AG04450 (cell line): Measurements from ENCODE around the gene MYBPC2. TPM values are rescaled to one million over a fixed set of nuclear protein-coding genes. Genes with fewer than 3 reads are reported as not detected.
A peak's percentile ranks its signal among the peaks of the same experiment; 100 is the strongest.

Source experiments
- CTCF ChIA-PET: fragments of 300-600, 350-600 bp; formaldehyde crosslinking; extraction: SDS; loops from one replicate; lab custom pipeline; 2022; ENCODE audit warnings: antibody characterized with exemption, inconsistent platforms; lab: Charles Lee
- POLR2A ChIA-PET: fragments of 350-600 bp; formaldehyde crosslinking; extraction: SDS; loops from one replicate; lab custom pipeline; 2021; ENCODE audit warnings: antibody characterized with exemption, inconsistent platforms; lab: Yijun Ruan, JAX
- DNase-seq: peaks from one replicate; pipeline ENCODE4 v3.0.0-alpha.2; 2011; ENCODE audit warnings: low read depth, low spot score
- H3K27ac ChIP-seq: one replicate; pipeline ENCODE4 v1.5.1; 2012; ENCODE audit warnings: low read depth, low read length, control low read depth
- H3K27me3 ChIP-seq: one replicate; pipeline ENCODE4 v1.6.0; 2012; ENCODE audit warnings: low read length; ENCODE audit not compliant: control insufficient read depth, insufficient read depth
- H3K4me3 ChIP-seq: 2 replicates; pipeline ENCODE4 v1.5.1; 2011; ENCODE audit warnings: mild to moderate bottlenecking, low read depth, low read length, control low read depth
- H3K9me3 ChIP-seq: 2 replicates; pipeline ENCODE4 v1.5.1; 2012; ENCODE audit warnings: low read length; ENCODE audit not compliant: control insufficient read depth, insufficient read depth
- CTCF ChIP-seq: IDR thresholded peaks from 2 replicates; pipeline ENCODE4 v1.5.1; 2011; ENCODE audit warnings: low read depth, low read length, control low read depth, inconsistent platforms
- polyA plus RNA-seq: library from polyadenylated mRNA; depleted of rRNA; stranded (reverse); fragments of >200 nt; gene quantifications from 2 replicates; pipeline ENCODE4 v1.2.3, GENCODE V29; 2011

MYBPC2 gene
- polyA plus RNA-seq, 1 experiment: not detected

GRCh38 chr19:50428772-50429463 lies 3.8 kb upstream of the MYBPC2 start:
- no peaks in the 10 kb centered on the region; the same call in 1 of the 2 replicates for H3K9me3 ChIP-seq
- no peak overlapping the region for H3K27ac ChIP-seq
- no peak overlapping the region for H3K4me3 ChIP-seq
- ChIA-PET CTCF (no interaction called here), POLR2A (no interaction called here)
- TF ChIP-seq CTCF: no peak
- peaks cover 39% of the 10 kb centered on the region for H3K27me3 ChIP-seq
- no peak for DNase-seq

GRCh38 chr19:50430888-50431342 lies 1.8 kb upstream of the MYBPC2 start:
- POLR2A ChIA-PET: no interaction called here
- H3K27ac ChIP-seq: no peak overlapping the region
- CTCF ChIA-PET: interaction anchor here (0.6 kb wide), 1 partner anchor 63 kb away, joined by 5 read pairs; no protein-coding TSS in a partner anchor
- no peaks in the 10 kb centered on the region; the same call in 1 of the 2 replicates for H3K9me3 ChIP-seq
- DNase-seq: no peak
- no peak overlapping the region for H3K4me3 ChIP-seq
- no peak for TF ChIP-seq CTCF
- H3K27me3 ChIP-seq: peaks cover 39% of the 10 kb centered on the region

- CTCF ChIA-PET: interaction anchor here (0.6 to 1.0 kb wide), 2 partner anchors 63 to 64 kb away, joined by 3 to 5 read pairs; no protein-coding TSS in a partner anchor
- peak; percentile 11 for DNase-seq
- H3K4me3 ChIP-seq: peak overlapping the region; percentile 67
Measured at GRCh38 chr19:50431343-50432220, 1.1 kb upstream of the MYBPC2 start.

DNA sequence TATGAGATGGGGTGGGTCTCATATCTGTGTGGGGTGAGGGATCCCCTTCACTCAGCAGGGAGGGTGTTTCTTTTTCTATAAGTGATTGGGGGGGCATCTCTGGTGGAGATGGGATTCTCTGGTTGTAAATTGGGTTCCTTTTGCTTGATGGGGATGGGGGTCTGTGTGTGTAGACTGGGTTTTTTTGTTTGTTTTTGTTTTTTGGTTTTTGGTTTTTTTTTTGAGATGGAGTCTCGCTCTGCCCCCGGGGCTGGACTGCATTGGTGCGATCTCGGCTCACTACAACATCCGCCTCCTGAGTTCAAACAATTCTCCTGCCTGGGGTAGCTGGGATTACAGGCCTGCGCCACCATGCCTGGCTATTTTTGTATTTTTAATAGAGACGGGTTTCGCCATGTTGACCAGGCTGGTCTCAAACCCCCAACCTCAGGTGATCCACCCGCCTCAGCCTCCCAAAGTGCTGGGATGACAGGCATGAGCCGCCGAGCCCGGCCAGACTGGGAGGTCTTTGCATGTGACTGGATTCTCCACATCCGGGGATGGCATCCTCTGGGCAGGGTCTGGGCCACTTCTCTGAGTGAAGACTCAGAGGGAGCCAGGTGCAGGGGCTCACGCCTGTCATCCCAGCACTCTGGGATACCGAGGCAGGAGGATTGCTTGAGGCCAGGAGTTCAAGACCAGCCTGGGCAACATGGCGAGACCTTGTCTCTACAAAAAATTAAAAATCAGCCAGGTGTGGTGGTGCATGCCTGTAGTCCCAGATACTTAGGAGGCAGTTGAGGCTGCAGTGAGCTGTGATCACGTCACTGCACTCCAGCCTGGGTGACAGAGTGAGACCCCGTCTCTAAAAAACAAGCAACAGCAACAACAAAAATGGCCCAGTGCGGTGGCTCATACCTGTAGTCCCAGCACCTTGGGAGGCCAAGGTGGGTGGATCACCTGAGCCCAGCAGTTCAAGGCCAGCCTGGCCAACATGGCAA lies 799 bp downstream of the MYBPC2 start:
- POLR2A ChIA-PET: no interaction called here
- CTCF ChIA-PET: no interaction called here
- TF ChIP-seq CTCF: no peak

More at GRCh38 chr19:50431343-50432220, 1.1 kb upstream of the MYBPC2 start:
- POLR2A ChIA-PET: no interaction called here
- no peak for TF ChIP-seq CTCF
- Histone ChIP-seq H3K27ac (no peak overlapping the region), H3K27me3 (peaks cover 39% of the 10 kb centered on the region), H3K9me3 (no peaks in the 10 kb centered on the region; the same call in 1 of the 2 replicates)

More for the DNA sequence above, 799 bp downstream of the MYBPC2 start:
- no peak overlapping the region for H3K4me3 ChIP-seq
- no peak for DNase-seq
- H3K27me3 ChIP-seq: peaks cover 32% of the 10 kb centered on the region
- H3K9me3 ChIP-seq: no peaks in the 10 kb centered on the region; the same call in 1 of the 2 replicates
- no peak overlapping the region for H3K27ac ChIP-seq
